ENCODE measurements around the gene TNFRSF1A. TPM values are rescaled to one million over a fixed set of nuclear protein-coding genes. Genes with fewer than 3 reads are reported as not detected.

TNFRSF1A gene
- 81.0 and 90.7 TPM in 2 replicates for polyA plus RNA-seq (2013)

- peak within 1 kb of the TSS; percentile 97 for H4K91ac ChIP-seq (ENCODE audit: low read depth, low read length)
- no peaks in the 10 kb centered on the region for H3K9me3 ChIP-seq (ENCODE audit: insufficient read depth, low read depth, low read length)
- peak within 1 kb of the TSS; percentile 99 for H2AK5ac ChIP-seq (ENCODE audit: low read length)
- no CpG with 5 or more reads among the region's 21 CpGs for WGBS (ENCODE audit: extremely low coverage, insufficient coverage, insufficient read length)
- peak within 1 kb of the TSS; percentile 100 for H3K4ac ChIP-seq (ENCODE audit: low read depth, low read length)
- H3K18ac ChIP-seq (ENCODE audit: low read length) = peak within 1 kb of the TSS; percentile 97
- DNase-seq = peak; percentile 59 to 70
- H3K14ac ChIP-seq (ENCODE audit: low read length) = peak within 1 kb of the TSS; percentile 96
- peak within 1 kb of the TSS; percentile 93 for H3K4me3 ChIP-seq (ENCODE audit: low read depth, low read length)
- peak within 1 kb of the TSS; percentile 97 for H2BK120ac ChIP-seq (ENCODE audit: insufficient read depth, low read length, poor library complexity)
- H4K12ac ChIP-seq (ENCODE audit: low read depth, low read length) = peak within 1 kb of the TSS; percentile 83
- peak within 1 kb of the TSS; percentile 80 for H2AFZ ChIP-seq (ENCODE audit: insufficient read depth, low read length, poor library complexity)
- peaks cover 0 to 3% of the 10 kb centered on the region in 2 experiments for H3K36me3 ChIP-seq (ENCODE audit: control insufficient read depth in 1 of 2, insufficient read depth in 2 of 2, low read length in 2 of 2)
- H3K4me1 ChIP-seq (ENCODE audit: control insufficient read depth in 1 of 2, insufficient read depth in 2 of 2, low read length in 2 of 2) = peaks cover 31 to 49% of the 10 kb centered on the region in 2 experiments
- peak within 1 kb of the TSS; percentile 90 for H2BK12ac ChIP-seq (ENCODE audit: low read length)
- peak within 1 kb of the TSS; percentile 94 for H2BK5ac ChIP-seq (ENCODE audit: low read depth, low read length, poor library complexity)
- H3K79me2 ChIP-seq (ENCODE audit: control insufficient read depth, insufficient read depth, low read length, poor library complexity) = peaks cover 31% of the 10 kb centered on the region
- peak within 1 kb of the TSS; percentile 96 for H3K4me2 ChIP-seq (ENCODE audit: low read length)
- H4K8ac ChIP-seq (ENCODE audit: low read depth, low read length) = peak within 1 kb of the TSS; percentile 92
- no peaks in the 10 kb centered on the region for H3K27me3 ChIP-seq (ENCODE audit: insufficient read depth, low read length)
- peaks cover 29% of the 10 kb centered on the region for H3K79me1 ChIP-seq (ENCODE audit: low read length)
- peak within 1 kb of the TSS; percentile 25 for H3K23ac ChIP-seq (ENCODE audit: low read length)
- peak within 1 kb of the TSS; percentile 88 for H3K9ac ChIP-seq (ENCODE audit: low read length)
- H3K27ac ChIP-seq (ENCODE audit: low read depth, low read length) = peak within 1 kb of the TSS; percentile 93
Measured at GRCh38 chr12:6341417-6342139, at the start of gene TNFRSF1A. TSS of gene TNFRSF1A (minus strand) at chr12:6342076. CDS start at chr12:6341814, 262 bp downstream.

GRCh38 chr12:6391013-6391412 is 49.1 kb upstream of the TNFRSF1A start:
- no peak overlapping the region for H4K91ac ChIP-seq (ENCODE audit: low read depth, low read length)
- H3K27ac ChIP-seq (ENCODE audit: low read depth, low read length) = no peak overlapping the region
- H3K23ac ChIP-seq (ENCODE audit: low read length) = no peak overlapping the region
- H2AK5ac ChIP-seq (ENCODE audit: low read length) = no peak overlapping the region
- no peak overlapping the region for H3K14ac ChIP-seq (ENCODE audit: low read length)
- no peak overlapping the region for H4K12ac ChIP-seq (ENCODE audit: low read depth, low read length)
- no peak overlapping the region for H2BK120ac ChIP-seq (ENCODE audit: insufficient read depth, low read length, poor library complexity)
- no peak overlapping the region for H2BK12ac ChIP-seq (ENCODE audit: low read length)
- peaks cover 5% of the 10 kb centered on the region for H3K9me3 ChIP-seq (ENCODE audit: insufficient read depth, low read depth, low read length)
- H3K9ac ChIP-seq (ENCODE audit: low read length) = no peak overlapping the region
- no peak overlapping the region for H3K4me3 ChIP-seq (ENCODE audit: low read depth, low read length)
- no peak overlapping the region for H4K8ac ChIP-seq (ENCODE audit: low read depth, low read length)
- no peak for DNase-seq
- no peak overlapping the region for H2AFZ ChIP-seq (ENCODE audit: insufficient read depth, low read length, poor library complexity)
- H3K79me2 ChIP-seq (ENCODE audit: control insufficient read depth, insufficient read depth, low read length, poor library complexity) = no peaks in the 10 kb centered on the region
- H3K4ac ChIP-seq (ENCODE audit: low read depth, low read length) = no peak overlapping the region
- H3K36me3 ChIP-seq (ENCODE audit: control insufficient read depth in 1 of 2, insufficient read depth in 2 of 2, low read length in 2 of 2) = peaks cover 21% of the 10 kb centered on the region in 2 experiments
- H3K4me2 ChIP-seq (ENCODE audit: low read length) = no peak overlapping the region
- H3K27me3 ChIP-seq (ENCODE audit: insufficient read depth, low read length) = no peaks in the 10 kb centered on the region
- peaks cover 0 to 4% of the 10 kb centered on the region in 2 experiments for H3K4me1 ChIP-seq (ENCODE audit: control insufficient read depth in 1 of 2, insufficient read depth in 2 of 2, low read length in 2 of 2)
- WGBS (ENCODE audit: extremely low coverage, insufficient coverage, insufficient read length) = no CpG with 5 or more reads among the region's 17 CpGs
- no peak overlapping the region for H2BK5ac ChIP-seq (ENCODE audit: low read depth, low read length, poor library complexity)
- no peaks in the 10 kb centered on the region for H3K79me1 ChIP-seq (ENCODE audit: low read length)
- no peak overlapping the region for H3K18ac ChIP-seq (ENCODE audit: low read length)

- Histone ChIP-seq H2AK5ac (ENCODE audit: low read length) (no peak overlapping the region), H3K23ac (ENCODE audit: low read length) (no peak overlapping the region), H2BK12ac (ENCODE audit: low read length) (no peak overlapping the region), H4K12ac (ENCODE audit: low read depth, low read length) (no peak overlapping the region), H3K4ac (ENCODE audit: low read depth, low read length) (no peak overlapping the region), H2AFZ (ENCODE audit: insufficient read depth, low read length, poor library complexity) (no peak overlapping the region), H3K36me3 (ENCODE audit: control insufficient read depth in 1 of 2, insufficient read depth in 2 of 2, low read length in 2 of 2) (peaks cover 23 to 24% of the 10 kb centered on the region in 2 experiments), H3K79me2 (ENCODE audit: control insufficient read depth, insufficient read depth, low read length, poor library complexity) (no peaks in the 10 kb centered on the region), H4K91ac (ENCODE audit: low read depth, low read length) (no peak overlapping the region), H3K27me3 (ENCODE audit: insufficient read depth, low read length) (no peaks in the 10 kb centered on the region), H3K9me3 (ENCODE audit: insufficient read depth, low read depth, low read length) (peaks cover 5% of the 10 kb centered on the region), H3K27ac (ENCODE audit: low read depth, low read length) (no peak overlapping the region), H3K4me2 (ENCODE audit: low read length) (no peak overlapping the region), H3K4me3 (ENCODE audit: low read depth, low read length) (no peak overlapping the region), H3K4me1 (ENCODE audit: control insufficient read depth in 1 of 2, insufficient read depth in 2 of 2, low read length in 2 of 2) (peaks cover under 1 to 4% of the 10 kb centered on the region in 2 experiments), H3K9ac (ENCODE audit: low read length) (no peak overlapping the region), H4K8ac (ENCODE audit: low read depth, low read length) (no peak overlapping the region), H3K14ac (ENCODE audit: low read length) (no peak overlapping the region), H3K18ac (ENCODE audit: low read length) (no peak overlapping the region), H2BK120ac (ENCODE audit: insufficient read depth, low read length, poor library complexity) (no peak overlapping the region), H3K79me1 (ENCODE audit: low read length) (no peaks in the 10 kb centered on the region), H2BK5ac (ENCODE audit: low read depth, low read length, poor library complexity) (no peak overlapping the region)
- no CpG with 5 or more reads among the region's 15 CpGs for WGBS (ENCODE audit: extremely low coverage, insufficient coverage, insufficient read length)
- no peak for DNase-seq
Measured at GRCh38 chr12:6390084-6390799, 48.4 kb upstream of the TNFRSF1A start.

- Histone ChIP-seq H3K4me3 (ENCODE audit: low read depth, low read length) (no peak overlapping the region), H2AFZ (ENCODE audit: insufficient read depth, low read length, poor library complexity) (no peak overlapping the region), H4K12ac (ENCODE audit: low read depth, low read length) (no peak overlapping the region), H3K9ac (ENCODE audit: low read length) (no peak overlapping the region), H2BK12ac (ENCODE audit: low read length) (no peak overlapping the region), H3K18ac (ENCODE audit: low read length) (no peak overlapping the region), H3K23ac (ENCODE audit: low read length) (no peak overlapping the region), H3K4me2 (ENCODE audit: low read length) (no peak overlapping the region), H2BK5ac (ENCODE audit: low read depth, low read length, poor library complexity) (no peak overlapping the region), H3K79me1 (ENCODE audit: low read length) (peaks cover 17% of the 10 kb centered on the region), H3K9me3 (ENCODE audit: insufficient read depth, low read depth, low read length) (peaks cover 3% of the 10 kb centered on the region), H4K8ac (ENCODE audit: low read depth, low read length) (no peak overlapping the region), H3K79me2 (ENCODE audit: control insufficient read depth, insufficient read depth, low read length, poor library complexity) (peaks cover 11% of the 10 kb centered on the region), H4K91ac (ENCODE audit: low read depth, low read length) (no peak overlapping the region), H3K36me3 (ENCODE audit: control insufficient read depth in 1 of 2, insufficient read depth in 2 of 2, low read length in 2 of 2) (peaks cover 21 to 24% of the 10 kb centered on the region in 2 experiments), H3K4me1 (ENCODE audit: control insufficient read depth in 1 of 2, insufficient read depth in 2 of 2, low read length in 2 of 2) (peaks cover 18 to 20% of the 10 kb centered on the region in 2 experiments), H3K4ac (ENCODE audit: low read depth, low read length) (no peak overlapping the region), H3K27me3 (ENCODE audit: insufficient read depth, low read length) (no peaks in the 10 kb centered on the region), H3K27ac (ENCODE audit: low read depth, low read length) (no peak overlapping the region), H3K14ac (ENCODE audit: low read length) (no peak overlapping the region), H2AK5ac (ENCODE audit: low read length) (no peak overlapping the region), H2BK120ac (ENCODE audit: insufficient read depth, low read length, poor library complexity) (no peak overlapping the region)
- DNase-seq = no peak
- no CpG with 5 or more reads among the region's 7 CpGs for WGBS (ENCODE audit: extremely low coverage, insufficient coverage, insufficient read length)
Measured at GRCh38 chr12:6387541-6387940, 45.7 kb upstream of the TNFRSF1A start.
